KOPT-K1 (cell line): Measurements from ENCODE around the gene DOCK2.

ENCODE experiments used
- H3K27ac ChIP-seq: fragments of 200-600 bp; sonication (generic); 2 replicates; pipeline ENCODE4 v1.5.1; 2016; ENCODE audit warnings: antibody characterized with exemption, mild to moderate bottlenecking, low read depth, low read length; ENCODE audit not compliant: poor library complexity, severe bottlenecking
- H3K36me3 ChIP-seq: fragments of 200-600 bp; sonication (generic); 2 replicates; pipeline ENCODE4 v1.5.1; 2017; ENCODE audit warnings: antibody characterized with exemption, mild to moderate bottlenecking, low read length, moderate library complexity; ENCODE audit not compliant: insufficient read depth
- H3K9me3 ChIP-seq: fragments of 200-600 bp; sonication (generic); 2 replicates; pipeline ENCODE4 v1.5.1; 2017; ENCODE audit warnings: antibody characterized with exemption, low read length, mild to moderate bottlenecking; ENCODE audit not compliant: insufficient read depth, poor library complexity, severe bottlenecking

The DOCK2 gene

DNA sequence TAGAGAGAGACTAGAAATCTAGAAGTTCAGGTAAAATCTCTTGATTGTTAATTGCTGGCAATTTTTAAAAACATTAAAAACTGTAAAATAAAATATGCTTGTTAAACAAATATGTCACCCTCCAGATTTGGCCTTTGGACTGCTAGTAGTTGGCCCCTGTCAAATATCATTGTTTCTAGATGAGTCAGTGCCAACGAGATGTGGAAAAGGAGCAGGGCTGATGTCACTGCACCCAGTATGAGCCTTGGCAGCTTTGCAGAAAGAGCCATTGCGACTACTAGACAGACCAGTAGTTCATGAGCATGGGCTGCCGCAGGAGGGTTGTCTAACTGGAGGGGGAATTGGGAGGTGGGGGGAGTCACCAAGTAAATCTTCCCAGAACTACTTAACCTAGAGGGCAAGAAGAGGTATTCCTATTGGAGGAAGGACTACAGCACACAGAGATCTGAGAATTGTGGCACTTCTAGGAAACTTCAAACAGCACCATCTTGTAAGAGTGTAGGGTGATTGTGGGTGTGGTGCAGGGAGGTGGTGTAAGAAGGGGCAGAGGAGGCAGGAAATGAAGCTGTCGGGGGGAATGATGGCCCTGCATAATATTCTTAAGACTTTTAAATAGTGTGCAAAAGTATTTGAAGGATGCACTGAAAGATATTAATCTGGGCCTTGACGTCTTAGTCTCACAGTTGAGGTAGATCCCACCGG, 7.1 kb upstream of the DOCK2 start:
- H3K36me3 ChIP-seq = no peaks in the 10 kb centered on the region
- H3K9me3 ChIP-seq = no peaks in the 10 kb centered on the region
- H3K27ac ChIP-seq = no peak overlapping the region

GRCh38 chr5:169631360-169631759, 5.7 kb upstream of the DOCK2 start:
- no peak overlapping the region for H3K27ac ChIP-seq
- no peaks in the 10 kb centered on the region for H3K9me3 ChIP-seq
- no peaks in the 10 kb centered on the region for H3K36me3 ChIP-seq

DNA sequence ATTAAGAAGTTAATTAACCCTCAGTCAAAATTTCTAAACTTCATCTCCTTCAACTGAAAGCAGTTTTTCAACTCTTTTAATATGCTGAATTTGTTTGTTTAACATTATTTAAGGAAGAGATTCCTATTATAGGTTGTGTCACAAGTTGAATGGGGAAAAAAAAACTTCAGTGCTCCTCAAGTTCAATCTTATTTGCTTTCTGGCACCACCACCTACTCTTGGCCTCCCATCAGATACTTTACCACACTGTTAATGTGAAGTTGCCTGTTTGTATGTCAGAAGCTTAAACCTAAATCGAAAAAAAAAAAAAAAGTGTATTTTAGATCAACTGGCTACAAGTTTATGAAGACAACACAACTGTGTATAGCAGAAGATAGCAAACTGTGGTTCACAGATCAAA, 4.1 kb upstream of the DOCK2 start:
- H3K36me3 ChIP-seq = no peaks in the 10 kb centered on the region
- H3K27ac ChIP-seq = no peak overlapping the region
- H3K9me3 ChIP-seq = no peaks in the 10 kb centered on the region

DNA sequence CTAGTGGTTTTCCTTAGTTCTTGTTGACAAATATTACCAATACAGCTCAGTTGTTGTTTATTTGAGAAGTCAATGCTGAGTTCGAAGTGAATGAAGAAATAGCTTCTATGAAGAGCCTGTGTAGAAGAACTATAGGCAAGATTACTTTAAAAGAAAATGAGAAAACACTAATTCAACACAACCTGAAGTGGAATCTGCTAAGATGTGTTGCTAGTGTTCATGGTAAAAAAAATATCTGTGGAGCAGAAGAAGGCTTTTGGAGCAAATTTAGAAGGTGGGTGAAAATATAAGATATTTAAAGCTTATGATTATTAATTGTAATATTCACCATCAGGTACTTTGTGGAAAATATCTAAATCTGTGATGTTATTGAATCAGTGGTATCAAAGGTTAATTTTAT, 2.5 kb upstream of the DOCK2 start:
- peaks cover 14% of the 10 kb centered on the region for H3K36me3 ChIP-seq
- H3K9me3 ChIP-seq = peaks cover 10% of the 10 kb centered on the region
- no peak overlapping the region for H3K27ac ChIP-seq

- H3K27ac ChIP-seq = peak overlapping the region; percentile 97
- peaks cover 11% of the 10 kb centered on the region for H3K9me3 ChIP-seq
Measured at GRCh38 chr5:169635936-169636335, 1.1 kb upstream of the DOCK2 start.

DNA sequence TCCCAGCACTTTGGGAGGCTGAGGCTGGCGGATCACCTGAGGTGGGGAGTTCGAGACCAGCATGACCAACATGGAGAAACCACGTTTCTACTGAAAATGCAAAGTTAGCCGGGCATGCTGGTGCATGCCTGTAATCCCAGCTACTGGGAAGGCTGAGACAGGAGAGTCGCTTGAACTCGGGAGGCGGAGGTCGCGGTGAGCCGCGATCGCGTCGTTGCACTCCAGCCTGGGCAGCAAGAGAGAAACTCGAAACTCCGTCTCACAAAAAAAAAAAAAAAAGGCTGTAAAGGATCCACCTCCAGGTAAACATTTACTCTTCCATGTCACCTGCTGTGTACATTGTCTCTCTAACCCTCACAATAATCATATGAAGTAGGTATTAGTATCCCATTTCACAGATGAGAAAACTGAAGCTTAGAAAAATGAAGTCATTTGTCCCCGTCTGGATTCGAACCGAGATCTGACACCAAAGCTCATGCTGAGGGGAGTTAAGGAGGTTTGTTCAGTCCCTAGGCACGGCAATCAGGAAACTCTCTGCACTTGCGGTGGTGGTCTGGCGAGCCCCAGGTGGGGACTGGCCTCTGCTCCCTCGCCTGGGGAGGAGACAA, 494 bp upstream of the DOCK2 start:
- H3K27ac ChIP-seq = peak overlapping the region; percentile 97
- peaks cover 34% of the 10 kb centered on the region for H3K36me3 ChIP-seq
- peaks cover 11% of the 10 kb centered on the region for H3K9me3 ChIP-seq

More at GRCh38 chr5:169635936-169636335, 1.1 kb upstream of the DOCK2 start:
- peaks cover 27% of the 10 kb centered on the region for H3K36me3 ChIP-seq

- Histone ChIP-seq H3K27ac (peak overlapping the region; percentile 97), H3K9me3 (peaks cover 11% of the 10 kb centered on the region), H3K36me3 (peaks cover 44% of the 10 kb centered on the region)
Measured at GRCh38 chr5:169637549-169638121, 560 bp downstream of the DOCK2 start.

DNA sequence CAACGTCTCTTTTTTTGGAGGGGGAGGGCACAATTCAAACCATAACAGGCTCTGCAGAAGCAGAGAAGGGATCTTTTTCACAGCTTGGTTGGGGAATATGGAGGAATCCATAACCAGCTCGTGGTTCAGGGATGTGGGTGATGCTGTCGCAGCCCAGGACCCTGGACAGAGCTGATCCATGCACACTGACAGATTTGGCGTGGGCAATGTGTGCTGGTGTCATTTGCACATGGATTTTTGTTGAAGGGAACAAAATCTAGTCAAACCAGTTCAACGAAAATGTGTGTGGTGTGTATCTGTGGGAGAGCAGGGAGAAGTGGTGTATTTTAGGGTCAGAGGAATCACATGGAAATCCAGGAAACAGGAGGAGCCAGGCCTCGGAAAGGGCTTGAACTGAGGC, 4.2 kb downstream of the DOCK2 start:
- Histone ChIP-seq H3K27ac (no peak overlapping the region), H3K9me3 (peaks cover 11% of the 10 kb centered on the region), H3K36me3 (peaks cover 60% of the 10 kb centered on the region)

DNA sequence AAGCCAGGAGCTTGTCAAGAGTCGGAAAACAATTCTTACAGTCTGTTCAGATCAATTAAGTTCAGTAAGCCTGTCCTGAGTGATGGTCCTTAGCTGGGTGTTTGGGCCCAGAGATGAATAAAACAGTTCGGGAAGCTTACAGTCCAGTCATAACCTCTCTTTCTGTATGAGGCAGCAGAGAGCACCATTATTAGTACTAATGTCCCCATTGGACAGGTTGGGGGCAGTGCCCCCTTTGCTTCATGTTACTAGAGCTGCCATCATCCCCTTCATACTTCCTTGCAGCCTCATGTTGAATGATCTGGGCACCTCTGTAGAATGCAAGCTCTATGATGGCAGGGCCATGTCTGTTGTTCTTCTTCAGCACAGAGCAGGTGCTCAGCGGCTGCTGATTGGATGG, 9.8 kb downstream of the DOCK2 start:
- no peak overlapping the region for H3K27ac ChIP-seq
- H3K9me3 ChIP-seq = no peaks in the 10 kb centered on the region
- H3K36me3 ChIP-seq = peaks cover 56% of the 10 kb centered on the region

DNA sequence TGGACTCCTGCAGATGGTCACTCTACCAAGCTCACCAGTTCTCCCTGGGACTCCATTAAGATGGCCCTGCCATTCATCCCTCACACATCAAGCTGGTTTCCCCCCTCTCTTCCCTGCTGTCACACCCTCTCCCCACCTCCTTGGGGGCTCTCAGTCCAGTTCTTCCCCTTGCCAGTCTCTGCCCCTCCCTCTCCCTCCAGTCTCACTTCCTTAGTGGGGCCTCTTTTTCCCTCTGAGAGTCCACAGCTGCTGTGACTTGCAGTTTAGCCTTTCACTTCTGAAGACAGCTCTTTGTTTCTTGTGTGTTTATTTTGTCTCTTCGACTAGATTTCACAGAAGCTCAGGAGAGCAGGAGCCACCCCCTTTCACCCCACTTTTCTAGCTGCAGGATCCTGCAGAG, 10.5 kb downstream of the DOCK2 start:
- Histone ChIP-seq H3K27ac (peak overlapping the region; percentile 51), H3K36me3 (peaks cover 56% of the 10 kb centered on the region), H3K9me3 (no peaks in the 10 kb centered on the region)

GRCh38 chr5:169648725-169649310, 11.7 kb downstream of the DOCK2 start:
- H3K9me3 ChIP-seq = no peaks in the 10 kb centered on the region
- peaks cover 59% of the 10 kb centered on the region for H3K36me3 ChIP-seq
- H3K27ac ChIP-seq = peak overlapping the region; percentile 51

DNA sequence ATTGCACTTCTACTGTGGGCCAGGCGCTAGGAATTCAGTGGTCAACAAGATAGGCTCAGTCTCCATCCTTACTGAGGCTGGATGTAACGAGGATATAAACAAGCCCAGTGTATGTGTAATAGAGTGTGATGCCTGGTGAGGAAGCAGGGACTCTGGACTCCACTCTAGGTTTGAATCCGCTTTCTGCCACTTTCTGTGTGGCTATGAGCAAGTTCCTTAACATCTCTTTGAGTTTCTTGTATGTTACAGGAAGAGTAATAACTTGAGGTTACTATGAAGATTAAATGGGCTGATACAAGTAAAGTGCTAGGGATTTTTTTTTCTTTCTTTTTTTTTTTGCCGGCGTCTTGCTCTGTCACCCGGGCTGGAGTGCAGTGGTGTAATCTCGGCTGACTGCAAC, 12.4 kb downstream of the DOCK2 start:
- H3K27ac ChIP-seq = peak overlapping the region; percentile 51
- H3K36me3 ChIP-seq = peaks cover 61% of the 10 kb centered on the region
- H3K9me3 ChIP-seq = no peaks in the 10 kb centered on the region

DNA sequence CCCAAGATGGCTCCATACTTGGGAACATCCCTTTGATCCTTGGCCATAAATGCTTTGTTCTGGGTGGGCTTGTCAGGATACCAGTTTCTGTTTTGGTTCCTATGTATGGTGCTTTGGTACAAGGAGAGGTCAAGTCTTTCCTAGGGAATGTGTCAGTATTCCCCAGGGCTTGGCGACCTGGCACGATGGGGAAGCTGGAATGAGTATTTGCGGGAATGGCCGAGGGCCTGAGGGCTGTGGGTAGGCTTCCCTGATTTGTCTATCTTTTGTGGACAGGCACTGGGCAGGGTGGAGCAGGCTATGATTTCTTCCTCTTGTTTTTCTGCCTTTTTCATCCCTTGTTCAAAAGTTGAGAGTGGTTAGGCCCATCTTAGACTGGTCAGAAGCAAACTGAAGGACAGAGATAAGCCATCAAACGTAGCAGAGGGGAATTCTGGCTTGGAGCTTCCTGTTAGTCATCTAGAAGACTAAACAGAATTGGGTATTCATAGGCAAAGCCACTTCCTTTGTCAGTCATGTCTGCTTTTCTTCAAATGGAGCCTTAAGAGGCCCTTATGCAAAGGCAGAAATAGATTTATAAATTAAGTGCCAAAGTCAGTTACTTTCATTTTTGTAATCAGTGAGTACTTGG, 13.7 kb downstream of the DOCK2 start:
- H3K36me3 ChIP-seq = peaks cover 75% of the 10 kb centered on the region
- no peaks in the 10 kb centered on the region for H3K9me3 ChIP-seq
- peak overlapping the region; percentile 44 for H3K27ac ChIP-seq

- H3K36me3 ChIP-seq = peaks cover 77% of the 10 kb centered on the region
- H3K27ac ChIP-seq = peak overlapping the region; percentile 44
Measured at GRCh38 chr5:169651526-169651925, 14.5 kb downstream of the DOCK2 start.

GRCh38 chr5:169652057-169652456, 15.0 kb downstream of the DOCK2 start:
- no peak overlapping the region for H3K27ac ChIP-seq
- H3K36me3 ChIP-seq = peaks cover 80% of the 10 kb centered on the region
- no peaks in the 10 kb centered on the region for H3K9me3 ChIP-seq

More at GRCh38 chr5:169651526-169651925, 14.5 kb downstream of the DOCK2 start:
- no peaks in the 10 kb centered on the region for H3K9me3 ChIP-seq
